Body of pancreas (tissue), 4 donors: ENCODE measurements around the gene LTA. TPM values are rescaled to one million over a fixed set of nuclear protein-coding genes. Genes with fewer than 3 reads are reported as not detected.

Source experiments
- ATAC-seq: fragments of 150-250 bp; one replicate; pipeline ENCODE4 v1.9.1; 2016
- DNase-seq, 4 donors: peaks; one replicate each; pipeline ENCODE4 v3.0.0-alpha.2; 2019
- H3K27ac ChIP-seq, 4 donors: fragments of 200-600 bp; sonication (generic); 1 replicate in 3 of 4; 2 replicates in 1 of 4; pipeline versions ENCODE4 v1.5.1 to v1.6.1; 2016 to 2019; ENCODE audit warnings: mild to moderate bottlenecking in 1 of 4, mixed read lengths in 1 of 4, moderate library complexity in 1 of 4
- H3K27me3 ChIP-seq, 2 donors: fragments of 200-600 bp; sonication (generic); one replicate each; pipeline ENCODE4 v1.6.0; 2016; ENCODE audit warnings: mild to moderate bottlenecking in 1 of 2
- H3K36me3 ChIP-seq, 2 donors: fragments of 200-600 bp; sonication (generic); replicated peaks in 1 of 2; 2 replicates each; pipeline ENCODE4 v1.5.1; 2016; ENCODE audit warnings: low read depth in 2 of 2; ENCODE audit not compliant: insufficient read depth in 1 of 2
- H3K4me1 ChIP-seq: fragments of 200-600 bp; sonication (generic); one replicate; pipeline ENCODE4 v1.6.0; 2016
- H3K4me3 ChIP-seq, 2 donors: fragments of 200-600 bp; sonication (generic); 1 replicate in 1 of 2; 2 replicates in 1 of 2; pipeline ENCODE4 v1.5.1; 2016 to 2019
- H3K9me3 ChIP-seq, 3 donors: fragments of 200-600 bp; sonication (generic); 1 replicate in 2 of 3; 2 replicates in 1 of 3; pipeline ENCODE4 v1.5.1; 2016
- POLR2A ChIP-seq, 3 donors: fragments of 450-650 bp; IDR thresholded peaks; one replicate each; pipeline ENCODE4 v1.6.1; 2016; ENCODE audit warnings: antibody characterized with exemption in 3 of 3, mild to moderate bottlenecking in 2 of 3
- WGBS, 2 donors: methylation state at CpG; one replicate each; pipeline ENCODE4 v1.1.5; 2017; 5-methylcytosine and 5-hydroxymethylcytosine counted together
- intact Hi-C: fragments of 100-400 bp; cut with DNase I; formaldehyde crosslinking; loops from one replicate; pipeline ENCODE4 v1.15.1; 2023
- total RNA-seq, 2 donors: library from RNA; depleted of rRNA; stranded (reverse); fragments of >200 nt; gene quantifications; one replicate each; pipeline ENCODE4 v1.1.0, GENCODE V29; 2016
- TF ChIP-seq, protein P1 (sequence below), 7 experiments: fragments of 450-650 bp in 4 of 7; fragments of 200-600 bp in 3 of 7; sonication (generic) in 3 of 7; IDR thresholded peaks; one replicate each; pipeline ENCODE4 v1.5.1; 2016 to 2019; ENCODE audit warnings: antibody characterized with exemption in 7 of 7

Gene LTA
- total RNA-seq, 2 donors from 2014 or later: not detected

DNA sequence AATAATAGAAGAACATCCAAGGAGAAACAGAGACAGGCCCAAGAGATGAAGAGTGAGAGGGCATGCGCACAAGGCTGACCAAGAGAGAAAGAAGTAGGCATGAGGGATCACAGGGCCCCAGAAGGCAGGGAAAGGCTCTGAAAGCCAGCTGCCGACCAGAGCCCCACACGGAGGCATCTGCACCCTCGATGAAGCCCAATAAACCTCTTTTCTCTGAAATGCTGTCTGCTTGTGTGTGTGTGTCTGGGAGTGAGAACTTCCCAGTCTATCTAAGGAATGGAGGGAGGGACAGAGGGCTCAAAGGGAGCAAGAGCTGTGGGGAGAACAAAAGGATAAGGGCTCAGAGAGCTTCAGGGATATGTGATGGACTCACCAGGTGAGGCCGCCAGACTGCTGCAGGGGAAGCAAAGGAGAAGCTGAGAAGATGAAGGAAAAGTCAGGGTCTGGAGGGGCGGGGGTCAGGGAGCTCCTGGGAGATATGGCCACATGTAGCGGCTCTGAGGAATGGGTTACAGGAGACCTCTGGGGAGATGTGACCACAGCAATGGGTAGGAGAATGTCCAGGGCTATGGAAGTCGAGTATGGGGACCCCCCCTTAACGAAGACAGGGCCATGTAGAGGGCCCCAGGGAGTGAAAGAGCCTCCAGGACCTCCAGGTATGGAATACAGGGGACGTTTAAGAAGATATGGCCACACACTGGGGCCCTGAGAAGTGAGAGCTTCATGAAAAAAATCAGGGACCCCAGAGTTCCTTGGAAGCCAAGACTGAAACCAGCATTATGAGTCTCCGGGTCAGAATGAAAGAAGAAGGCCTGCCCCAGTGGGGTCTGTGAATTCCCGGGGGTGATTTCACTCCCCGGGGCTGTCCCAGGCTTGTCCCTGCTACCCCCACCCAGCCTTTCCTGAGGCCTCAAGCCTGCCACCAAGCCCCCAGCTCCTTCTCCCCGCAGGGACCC is 2.3 kb downstream of the LTA start:
- no peak for DNase-seq
- Histone ChIP-seq H3K9me3 (no peaks in the 10 kb centered on the region), H3K4me3 (no peak overlapping the region), H3K4me1 (peaks cover 14% of the 10 kb centered on the region), H3K27ac (no peak overlapping the region), H3K36me3 (no peaks in the 10 kb centered on the region), H3K27me3 (no peaks in the 10 kb centered on the region)
- 62 to 71% methylated on average over 14 of the region's 14 CpGs for WGBS, 2 donors
- no peak for ATAC-seq
- intact Hi-C loops: no loop called here
- TF ChIP-seq, protein P1, sequence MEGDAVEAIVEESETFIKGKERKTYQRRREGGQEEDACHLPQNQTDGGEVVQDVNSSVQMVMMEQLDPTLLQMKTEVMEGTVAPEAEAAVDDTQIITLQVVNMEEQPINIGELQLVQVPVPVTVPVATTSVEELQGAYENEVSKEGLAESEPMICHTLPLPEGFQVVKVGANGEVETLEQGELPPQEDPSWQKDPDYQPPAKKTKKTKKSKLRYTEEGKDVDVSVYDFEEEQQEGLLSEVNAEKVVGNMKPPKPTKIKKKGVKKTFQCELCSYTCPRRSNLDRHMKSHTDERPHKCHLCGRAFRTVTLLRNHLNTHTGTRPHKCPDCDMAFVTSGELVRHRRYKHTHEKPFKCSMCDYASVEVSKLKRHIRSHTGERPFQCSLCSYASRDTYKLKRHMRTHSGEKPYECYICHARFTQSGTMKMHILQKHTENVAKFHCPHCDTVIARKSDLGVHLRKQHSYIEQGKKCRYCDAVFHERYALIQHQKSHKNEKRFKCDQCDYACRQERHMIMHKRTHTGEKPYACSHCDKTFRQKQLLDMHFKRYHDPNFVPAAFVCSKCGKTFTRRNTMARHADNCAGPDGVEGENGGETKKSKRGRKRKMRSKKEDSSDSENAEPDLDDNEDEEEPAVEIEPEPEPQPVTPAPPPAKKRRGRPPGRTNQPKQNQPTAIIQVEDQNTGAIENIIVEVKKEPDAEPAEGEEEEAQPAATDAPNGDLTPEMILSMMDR (IDR thresholded peaks at IDR 0.05): no peak
- TF ChIP-seq POLR2A (IDR thresholded peaks at IDR 0.05): no peak

DNA sequence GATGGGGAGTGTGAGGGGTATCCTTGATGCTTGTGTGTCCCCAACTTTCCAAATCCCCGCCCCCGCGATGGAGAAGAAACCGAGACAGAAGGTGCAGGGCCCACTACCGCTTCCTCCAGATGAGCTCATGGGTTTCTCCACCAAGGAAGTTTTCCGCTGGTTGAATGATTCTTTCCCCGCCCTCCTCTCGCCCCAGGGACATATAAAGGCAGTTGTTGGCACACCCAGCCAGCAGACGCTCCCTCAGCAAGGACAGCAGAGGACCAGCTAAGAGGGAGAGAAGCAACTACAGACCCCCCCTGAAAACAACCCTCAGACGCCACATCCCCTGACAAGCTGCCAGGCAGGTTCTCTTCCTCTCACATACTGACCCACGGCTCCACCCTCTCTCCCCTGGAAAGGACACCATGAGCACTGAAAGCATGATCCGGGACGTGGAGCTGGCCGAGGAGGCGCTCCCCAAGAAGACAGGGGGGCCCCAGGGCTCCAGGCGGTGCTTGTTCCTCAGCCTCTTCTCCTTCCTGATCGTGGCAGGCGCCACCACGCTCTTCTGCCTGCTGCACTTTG is 3.3 kb downstream of the LTA start, which contains the start of gene TNF:
TSS of gene TNF (plus strand) at position 231 of the 567 bp plus-strand sequence. CDS start at position 408, 177 bp downstream.
- H3K4me3 ChIP-seq: no peak within 1 kb of the TSS
- no peak for ATAC-seq
- no peaks in the 10 kb centered on the region for H3K36me3 ChIP-seq
- intact Hi-C loops: no loop called here
- H3K27me3 ChIP-seq: no peaks in the 10 kb centered on the region
- H3K4me1 ChIP-seq: peaks cover 24% of the 10 kb centered on the region
- TF ChIP-seq, protein P1 (IDR thresholded peaks at IDR 0.05): no peak
- TF ChIP-seq POLR2A (IDR thresholded peaks at IDR 0.05): peak in 2 of 3 donors; percentile 56 to 72
- WGBS, 2 donors: 56% methylated on average over 18 to 19 of the region's 19 CpGs
- no peaks in the 10 kb centered on the region for H3K9me3 ChIP-seq
- H3K27ac ChIP-seq: no peak within 1 kb of the TSS
- peak in 2 of 4 donors; percentile 16 to 59 for DNase-seq

DNA sequence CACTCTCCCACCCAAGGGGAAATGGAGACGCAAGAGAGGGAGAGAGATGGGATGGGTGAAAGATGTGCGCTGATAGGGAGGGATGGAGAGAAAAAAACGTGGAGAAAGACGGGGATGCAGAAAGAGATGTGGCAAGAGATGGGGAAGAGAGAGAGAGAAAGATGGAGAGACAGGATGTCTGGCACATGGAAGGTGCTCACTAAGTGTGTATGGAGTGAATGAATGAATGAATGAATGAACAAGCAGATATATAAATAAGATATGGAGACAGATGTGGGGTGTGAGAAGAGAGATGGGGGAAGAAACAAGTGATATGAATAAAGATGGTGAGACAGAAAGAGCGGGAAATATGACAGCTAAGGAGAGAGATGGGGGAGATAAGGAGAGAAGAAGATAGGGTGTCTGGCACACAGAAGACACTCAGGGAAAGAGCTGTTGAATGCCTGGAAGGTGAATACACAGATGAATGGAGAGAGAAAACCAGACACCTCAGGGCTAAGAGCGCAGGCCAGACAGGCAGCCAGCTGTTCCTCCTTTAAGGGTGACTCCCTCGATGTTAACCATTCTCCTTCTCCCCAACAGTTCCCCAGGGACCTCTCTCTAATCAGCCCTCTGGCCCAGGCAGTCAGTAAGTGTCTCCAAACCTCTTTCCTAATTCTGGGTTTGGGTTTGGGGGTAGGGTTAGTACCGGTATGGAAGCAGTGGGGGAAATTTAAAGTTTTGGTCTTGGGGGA is 4.0 kb downstream of the LTA start:
- 67 to 75% methylated on average over 8 of the region's 8 CpGs for WGBS, 2 donors
- intact Hi-C loops: no loop called here
- H3K4me3 ChIP-seq: no peak overlapping the region

DNA sequence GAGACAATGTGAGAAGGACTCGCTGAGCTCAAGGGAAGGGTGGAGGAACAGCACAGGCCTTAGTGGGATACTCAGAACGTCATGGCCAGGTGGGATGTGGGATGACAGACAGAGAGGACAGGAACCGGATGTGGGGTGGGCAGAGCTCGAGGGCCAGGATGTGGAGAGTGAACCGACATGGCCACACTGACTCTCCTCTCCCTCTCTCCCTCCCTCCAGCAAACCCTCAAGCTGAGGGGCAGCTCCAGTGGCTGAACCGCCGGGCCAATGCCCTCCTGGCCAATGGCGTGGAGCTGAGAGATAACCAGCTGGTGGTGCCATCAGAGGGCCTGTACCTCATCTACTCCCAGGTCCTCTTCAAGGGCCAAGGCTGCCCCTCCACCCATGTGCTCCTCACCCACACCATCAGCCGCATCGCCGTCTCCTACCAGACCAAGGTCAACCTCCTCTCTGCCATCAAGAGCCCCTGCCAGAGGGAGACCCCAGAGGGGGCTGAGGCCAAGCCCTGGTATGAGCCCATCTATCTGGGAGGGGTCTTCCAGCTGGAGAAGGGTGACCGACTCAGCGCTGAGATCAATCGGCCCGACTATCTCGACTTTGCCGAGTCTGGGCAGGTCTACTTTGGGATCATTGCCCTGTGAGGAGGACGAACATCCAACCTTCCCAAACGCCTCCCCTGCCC is 4.9 kb downstream of the LTA start:
- DNase-seq: no peak
- no peak for ATAC-seq
- WGBS, 2 donors: 79 to 88% methylated on average over 14 to 19 of the region's 19 CpGs
- Histone ChIP-seq H3K4me1 (peaks cover 35% of the 10 kb centered on the region), H3K27me3 (no peaks in the 10 kb centered on the region), H3K36me3 (no peaks in the 10 kb centered on the region), H3K27ac (no peak overlapping the region), H3K9me3 (no peaks in the 10 kb centered on the region), H3K4me3 (no peak overlapping the region)
- no peak for TF ChIP-seq POLR2A (IDR thresholded peaks at IDR 0.05)
- TF ChIP-seq, protein P1 (IDR thresholded peaks at IDR 0.05): no peak
- intact Hi-C loops: no loop called here

More for the DNA sequence above, 4.0 kb downstream of the LTA start:
- Histone ChIP-seq H3K4me1 (peaks cover 28% of the 10 kb centered on the region), H3K27me3 (no peaks in the 10 kb centered on the region), H3K27ac (no peak overlapping the region), H3K36me3 (no peaks in the 10 kb centered on the region), H3K9me3 (no peaks in the 10 kb centered on the region)
- ATAC-seq (no peak), DNase-seq (no peak)
- TF ChIP-seq POLR2A (IDR thresholded peaks at IDR 0.05): no peak
- TF ChIP-seq, protein P1 (IDR thresholded peaks at IDR 0.05): no peak
